HUES48 (cell line): ENCODE data around the gene CLEC12A.

ENCODE experiments used
- H3K27ac ChIP-seq: one replicate; pipeline ENCODE4 v1.7.0; 2013; ENCODE audit warnings: low read depth, low read length, inconsistent platforms
- H3K27me3 ChIP-seq: 2 replicates; pipeline ENCODE4 v1.6.1; 2013; ENCODE audit warnings: mild to moderate bottlenecking, low read length; ENCODE audit not compliant: control insufficient read depth, insufficient read depth
- H3K36me3 ChIP-seq: 2 replicates; pipeline ENCODE4 v1.6.1; 2013; ENCODE audit warnings: low read length; ENCODE audit not compliant: control insufficient read depth, insufficient read depth
- H3K4me1 ChIP-seq: 2 replicates; pipeline ENCODE4 v1.6.1; 2013; ENCODE audit warnings: mild to moderate bottlenecking, low read length; ENCODE audit not compliant: control insufficient read depth, insufficient read depth
- H3K4me3 ChIP-seq: 2 replicates; pipeline ENCODE4 v1.5.1; 2013; ENCODE audit warnings: mild to moderate bottlenecking, low read depth, low read length
- H3K9ac ChIP-seq: 2 replicates; pipeline ENCODE4 v1.6.1; 2013; ENCODE audit warnings: mild to moderate bottlenecking, low read depth, low read length, moderate library complexity
- H3K9me3 ChIP-seq: 2 replicates; pipeline ENCODE4 v1.6.1; 2013; ENCODE audit warnings: low read length; ENCODE audit not compliant: control insufficient read depth, insufficient read depth

Gene CLEC12A

GRCh38 chr12:10031321-10031720, 60.1 kb downstream of the CLEC12A start:
- no peaks in the 10 kb centered on the region for H3K36me3 ChIP-seq
- H3K9me3 ChIP-seq: peaks cover 12% of the 10 kb centered on the region; the same call in 1 of the 2 replicates
- H3K4me1 ChIP-seq: no peaks in the 10 kb centered on the region
- no peak overlapping the region for H3K27ac ChIP-seq
- H3K9ac ChIP-seq: no peak overlapping the region
- H3K4me3 ChIP-seq: no peak overlapping the region
- no peaks in the 10 kb centered on the region for H3K27me3 ChIP-seq

GRCh38 chr12:10031771-10032175, 60.6 kb downstream of the CLEC12A start:
- Histone ChIP-seq H3K27ac (no peak overlapping the region), H3K4me3 (no peak overlapping the region), H3K4me1 (no peaks in the 10 kb centered on the region), H3K27me3 (no peaks in the 10 kb centered on the region), H3K9me3 (peaks cover 12% of the 10 kb centered on the region; the same call in 1 of the 2 replicates), H3K36me3 (no peaks in the 10 kb centered on the region), H3K9ac (no peak overlapping the region)

GRCh38 chr12:10033783-10034545, 62.8 kb downstream of the CLEC12A start:
- Histone ChIP-seq H3K9ac (no peak overlapping the region), H3K27ac (no peak overlapping the region), H3K36me3 (no peaks in the 10 kb centered on the region), H3K27me3 (no peaks in the 10 kb centered on the region), H3K4me1 (no peaks in the 10 kb centered on the region), H3K4me3 (no peak overlapping the region), H3K9me3 (peaks cover 12% of the 10 kb centered on the region; the same call in 1 of the 2 replicates)
